Cardiac muscle cell (in vitro differentiated cells and primary cell): ENCODE data around the gene HID1. TPM values are rescaled to one million over a fixed set of nuclear protein-coding genes. Genes with fewer than 3 reads are reported as not detected.

ENCODE experiments used
- polyA plus RNA-seq: library from polyadenylated mRNA; unstranded; fragments of >200 nt; fragmentation: Nextera tagmentation; extraction: Ambion mirVana; gene quantifications from 2 replicates; pipeline ENCODE4 v1.2.1, GENCODE V29; 2016
- total RNA-seq: library from RNA; depleted of rRNA; stranded (reverse); fragments of >200 nt; gene quantifications from 2 replicates; pipeline ENCODE4 v1.2.3, GENCODE V29; 2016

The HID1 gene
- total and polyA plus RNA-seq, 2 experiments from 2014 or later, result 45.4 to 46.3 TPM

Other genes with a start within 250 kb of the HID1 start
- 3.4 and 6.9 TPM in 2 replicates for gene RAB37, start 235.5 kb downstream of the HID1 start, total RNA-seq
- gene RAB37, start 235.5 kb downstream of the HID1 start, polyA plus RNA-seq, result 4.6 and 4.9 TPM in 2 replicates
- gene NHERF1, start 224.1 kb downstream of the HID1 start, total RNA-seq, result 78.2 and 87.3 TPM in 2 replicates
- 95.1 and 111 TPM in 2 replicates for gene NHERF1, start 224.1 kb downstream of the HID1 start, polyA plus RNA-seq
- gene NAT9, start 196.4 kb downstream of the HID1 start, total RNA-seq, result 45.9 and 73.1 TPM in 2 replicates
- gene NAT9, start 196.4 kb downstream of the HID1 start, polyA plus RNA-seq, result 56.2 and 96.8 TPM in 2 replicates
- 0.95 and 6.1 TPM in 2 replicates for gene GRIN2C, start 112.9 kb downstream of the HID1 start, total RNA-seq
- gene GRIN2C, start 112.9 kb downstream of the HID1 start, polyA plus RNA-seq, result 0.71 and 1.1 TPM in 2 replicates
- 44.6 and 44.7 TPM in 2 replicates for gene FDXR, start 99.8 kb downstream of the HID1 start, total RNA-seq
- 49.9 and 55.9 TPM in 2 replicates for gene FDXR, start 99.8 kb downstream of the HID1 start, polyA plus RNA-seq
- 0.83 and 0.85 TPM in 2 replicates for gene FADS6, start 79.1 kb downstream of the HID1 start, total RNA-seq
- 0.76 and 1.3 TPM in 2 replicates for gene FADS6, start 79.1 kb downstream of the HID1 start, polyA plus RNA-seq
- gene USH1G, start 49.5 kb downstream of the HID1 start, total RNA-seq, result 2.5 and 4.0 TPM in 2 replicates
- gene USH1G, start 49.5 kb downstream of the HID1 start, polyA plus RNA-seq, result 1.9 and 3.1 TPM in 2 replicates
- gene OTOP2, start 48.5 kb downstream of the HID1 start, total RNA-seq, result not detected in 2 replicates
- not detected in 2 replicates for gene OTOP2, start 48.5 kb downstream of the HID1 start, polyA plus RNA-seq
- not detected in 2 replicates for gene OTOP3, start 36.9 kb downstream of the HID1 start, total RNA-seq
- gene OTOP3, start 36.9 kb downstream of the HID1 start, polyA plus RNA-seq, result not detected in 2 replicates
- gene CDR2L, start 14.9 kb upstream of the HID1 start, total RNA-seq, result 15.1 and 16.4 TPM in 2 replicates
- 5.9 and 8.0 TPM in 2 replicates for gene CDR2L, start 14.9 kb upstream of the HID1 start, polyA plus RNA-seq
- gene MRPL58, start 39.9 kb upstream of the HID1 start, total RNA-seq, result 44.8 and 62.9 TPM in 2 replicates
- 39.7 and 48.4 TPM in 2 replicates for gene MRPL58, start 39.9 kb upstream of the HID1 start, polyA plus RNA-seq
- gene ATP5PD, start 74.2 kb upstream of the HID1 start, total RNA-seq, result 411 and 666 TPM in 2 replicates
- gene ATP5PD, start 74.2 kb upstream of the HID1 start, polyA plus RNA-seq, result 603 and 732 TPM in 2 replicates
- 23.9 and 24.4 TPM in 2 replicates for gene KCTD2, start 74.5 kb upstream of the HID1 start, total RNA-seq
- gene KCTD2, start 74.5 kb upstream of the HID1 start, polyA plus RNA-seq, result 20.7 and 22.4 TPM in 2 replicates
- gene SLC16A5, start 115.2 kb upstream of the HID1 start, total RNA-seq, result 32.2 and 47.1 TPM in 2 replicates
- gene SLC16A5, start 115.2 kb upstream of the HID1 start, polyA plus RNA-seq, result 9.9 and 18.8 TPM in 2 replicates
- 8.8 and 10.0 TPM in 2 replicates for gene ARMC7, start 137.2 kb upstream of the HID1 start, total RNA-seq
- 5.7 and 6.5 TPM in 2 replicates for gene ARMC7, start 137.2 kb upstream of the HID1 start, polyA plus RNA-seq
- gene NT5C, start 159.0 kb upstream of the HID1 start, total RNA-seq, result 204 and 233 TPM in 2 replicates
- gene NT5C, start 159.0 kb upstream of the HID1 start, polyA plus RNA-seq, result 168 and 174 TPM in 2 replicates
- gene JPT1, start 181.8 kb upstream of the HID1 start, total RNA-seq, result 175 and 209 TPM in 2 replicates
- 136 and 201 TPM in 2 replicates for gene JPT1, start 181.8 kb upstream of the HID1 start, polyA plus RNA-seq
- gene SUMO2, start 210.2 kb upstream of the HID1 start, total RNA-seq, result 91.3 and 109 TPM in 2 replicates
- 485 and 542 TPM in 2 replicates for gene SUMO2, start 210.2 kb upstream of the HID1 start, polyA plus RNA-seq
- 23.4 and 32.7 TPM in 2 replicates for gene NUP85, start 232.9 kb upstream of the HID1 start, total RNA-seq
- gene NUP85, start 232.9 kb upstream of the HID1 start, polyA plus RNA-seq, result 51.9 and 59.0 TPM in 2 replicates